GM12878 (cell line): ENCODE results near the gene SRRM5. TPM values are rescaled to one million over a fixed set of nuclear protein-coding genes. Genes with fewer than 3 reads are reported as not detected.

Source experiments
- ATAC-seq: fragments of 200-7000 bp; cut with Tn5 transposase; 3 replicates; pipeline ENCODE4 v1.9.1; 2020; ENCODE audit warnings: mild to moderate bottlenecking, moderate library complexity
- BruUV-seq: library from RNA; stranded (reverse); fragments of 400-500 nt; replicated peaks from 2 replicates; lab custom pipeline; 2021; lab: Mats Ljungman, UMichigan
- CTCF ChIA-PET: fragments of 300-600 bp; sonication (Branson Sonifier 250); formaldehyde crosslinking; extraction: SDS; loops from one replicate; lab custom pipeline; 2021; ENCODE audit warnings: inconsistent platforms; lab: Yijun Ruan, JAX
- POLR2A ChIA-PET: fragments of 350-600 bp; formaldehyde crosslinking; extraction: SDS; loops from one replicate; lab custom pipeline; 2021; ENCODE audit warnings: inconsistent platforms; lab: Charles Lee
- RAD21 ChIA-PET: fragments of 300-600 bp; sonication (Branson Sonifier 250); formaldehyde crosslinking; loops from one replicate; lab custom pipeline; 2023; ENCODE audit warnings: antibody characterized with exemption; ENCODE audit not compliant: unreplicated experiment; lab: Charles Lee
- SMC1A ChIA-PET: fragments of 300-600 bp; sonication (Branson Sonifier 250); formaldehyde crosslinking; loops from one replicate; lab custom pipeline; 2023; ENCODE audit not compliant: unreplicated experiment, uncharacterized antibody; lab: Charles Lee
- DNase-seq: peaks from one replicate; pipeline ENCODE4 v3.0.0-alpha.2; 2011; ENCODE audit warnings: low read depth, low spot score
- FAIRE-seq: peaks from 3 replicates; lab custom pipeline; 2011; peaks lifted over from hg19 to GRCh38; lab: Jason Lieb, UNC
- H2AFZ ChIP-seq: 2 replicates; pipeline ENCODE4 v1.6.0; 2011; ENCODE audit warnings: low read depth, low read length, control low read depth; ENCODE audit not compliant: control insufficient read depth
- H3K27ac ChIP-seq: 2 replicates; pipeline ENCODE4 v1.5.1; 2011; ENCODE audit warnings: control low read depth; ENCODE audit not compliant: control insufficient read depth, insufficient read depth
- H3K27me3 ChIP-seq, 2 experiments: replicated peaks in 1 of 2; 2 replicates each; pipeline versions ENCODE4 v1.6.0 to v1.6.1; 2011; ENCODE audit warnings: low read length in 1 of 2; ENCODE audit not compliant: control insufficient read depth in 2 of 2, insufficient read depth in 2 of 2
- H3K36me3 ChIP-seq, 2 experiments: 2 replicates each; pipeline ENCODE4 v1.5.1; 2011; ENCODE audit warnings: low read length in 1 of 2; ENCODE audit not compliant: control insufficient read depth in 2 of 2, insufficient read depth in 2 of 2
- H3K4me1 ChIP-seq: 2 replicates; pipeline ENCODE4 v1.6.1; 2011; ENCODE audit warnings: mild to moderate bottlenecking, low read length, moderate library complexity, mixed read lengths; ENCODE audit not compliant: control insufficient read depth, insufficient read depth
- H3K4me2 ChIP-seq: 2 replicates; pipeline ENCODE4 v1.6.0; 2011; ENCODE audit warnings: control low read depth; ENCODE audit not compliant: control insufficient read depth, insufficient read depth
- H3K4me3 ChIP-seq: fragments of 200-600 bp; sonication (generic); 2 replicates; pipeline ENCODE4 v1.5.1; 2016
- H3K79me2 ChIP-seq: 2 replicates; pipeline ENCODE4 v1.6.0; 2011; ENCODE audit warnings: low read length; ENCODE audit not compliant: control insufficient read depth, insufficient read depth
- H3K9ac ChIP-seq: 2 replicates; pipeline ENCODE4 v1.8.0; 2011; ENCODE audit warnings: low read length, control low read depth, mixed read lengths; ENCODE audit not compliant: control insufficient read depth, insufficient read depth
- H3K9me3 ChIP-seq: replicated peaks from 3 replicates; pipeline ENCODE4 v1.5.1; 2011; ENCODE audit warnings: mild to moderate bottlenecking, low read length; ENCODE audit not compliant: control insufficient read depth, insufficient read depth
- H4K20me1 ChIP-seq: 2 replicates; pipeline ENCODE4 v1.6.0; 2011; ENCODE audit not compliant: control insufficient read depth, insufficient read depth
- CBFB ChIP-seq: IDR thresholded peaks from 2 replicates; pipeline ENCODE4 v1.6.1; 2016; ENCODE audit warnings: antibody characterized with exemption, low read depth
- CREM ChIP-seq: IDR thresholded peaks from 2 replicates; pipeline ENCODE4 v1.6.1; 2014; ENCODE audit warnings: antibody characterized with exemption, low read depth
- ETV6 ChIP-seq, 2 experiments: fragments of 450-650 bp in 1 of 2; IDR thresholded peaks in 1 of 2; conservative IDR thresholded peaks in 1 of 2; 2 replicates each; pipeline ENCODE4 v1.6.1; 2014; ENCODE audit warnings: antibody characterized with exemption in 1 of 2, borderline replicate concordance in 1 of 2, low read depth in 1 of 2, mild to moderate bottlenecking in 1 of 2, moderate library complexity in 1 of 2
- FOXM1 ChIP-seq: IDR thresholded peaks from 2 replicates; pipeline ENCODE4 v1.6.1; 2012; ENCODE audit warnings: low read depth, mild to moderate bottlenecking, inconsistent platforms, low read length, moderate library complexity
- PML ChIP-seq: IDR thresholded peaks from 2 replicates; pipeline ENCODE4 v1.6.1; 2012; ENCODE audit warnings: low read length, inconsistent platforms
- RUNX3 ChIP-seq: IDR thresholded peaks from 2 replicates; pipeline ENCODE4 v1.6.1; 2012; ENCODE audit warnings: low read length, inconsistent platforms
- SMAD5 ChIP-seq: IDR thresholded peaks from 2 replicates; pipeline ENCODE4 v1.6.1; 2016; ENCODE audit warnings: antibody characterized with exemption, low read depth
- SP1 ChIP-seq: IDR thresholded peaks from one replicate; pipeline ENCODE4 v1.6.1; 2011; ENCODE audit warnings: low read depth, low read length
- ZNF217 ChIP-seq: fragments of 450-650 bp; IDR thresholded peaks from 2 replicates; pipeline ENCODE4 v1.6.1; 2017; ENCODE audit warnings: antibody characterized with exemption, mild to moderate bottlenecking
- WGBS: methylation state at CpG from one replicate; pipeline ENCODE4 v1.1.6; 2016; ENCODE audit warnings: low lambda C conversion rate; ENCODE audit not compliant: insufficient replicate concordance, insufficient coverage; ENCODE audit errors: missing lambda C conversion rate; 5-methylcytosine and 5-hydroxymethylcytosine counted together
- in situ Hi-C: fragments of 300-500 bp; cut with MboI; formaldehyde crosslinking; loops from 9 replicates; pipeline ENCODE4 v1.14.3; 2018; ENCODE audit warnings: mixed read lengths
- intact Hi-C: fragments of 100-400 bp; cut with micrococcal nuclease; formaldehyde crosslinking; loops from one replicate; pipeline ENCODE4 v1.14.2; 2022; ENCODE audit not compliant: unreplicated experiment
- polyA plus RNA-seq, 11 experiments: library from polyadenylated mRNA; depleted of rRNA in 4 of 11; unstranded in 6 of 11; stranded (reverse) in 5 of 11; fragments of >200 nt; fragmentation: Nextera tagmentation in 4 of 11; fragmentation: Illumina TruSeq in 1 of 11; extraction: Ambion mirVana in 4 of 11; extraction: Trizol in 1 of 11; gene quantifications; 1 replicate in 1 of 11; 2 replicates in 10 of 11; pipeline versions ENCODE4 v1.2.1 to v1.2.3, GENCODE V29; 2011 to 2016; ENCODE audit warnings: inconsistent platforms in 2 of 11, missing spikeins in 2 of 11, low read depth in 1 of 11
- total RNA-seq, 4 experiments: library from RNA; depleted of rRNA in 3 of 4; stranded (reverse); fragments of >200 nt in 3 of 4; fragmentation: Illumina TruSeq in 1 of 4; extraction: Trizol in 1 of 4; gene quantifications; 2 replicates each; pipeline versions ENCODE4 v1.2.1 to v1.2.3, GENCODE V29; 2013 to 2021
- TF ChIP-seq, protein P1 (sequence below): fragments of 450-650 bp; formaldehyde crosslinking; IDR thresholded peaks from 2 replicates; pipeline ENCODE4 v1.4.0; 2020; ENCODE audit warnings: mild to moderate bottlenecking, moderate library complexity
- TF ChIP-seq, protein P2 (sequence below): fragments of 450-650 bp; conservative IDR thresholded peaks from 2 replicates; pipeline ENCODE4 v1.6.1; 2017; ENCODE audit warnings: mild to moderate bottlenecking, moderate library complexity
- TF ChIP-seq, protein P3 (sequence below): IDR thresholded peaks from 2 replicates; pipeline ENCODE4 v1.6.1; 2012; ENCODE audit warnings: low read depth, low read length, improper control_type of control experiment

SRRM5 gene
- total and polyA plus RNA-seq, 10 of the 15 experiments (the other 5 are each of a cell fraction or from before 2014, with no cell fraction given) = 0.06 to 0.38 (median 0.24) TPM; not detected in 2

DNA sequence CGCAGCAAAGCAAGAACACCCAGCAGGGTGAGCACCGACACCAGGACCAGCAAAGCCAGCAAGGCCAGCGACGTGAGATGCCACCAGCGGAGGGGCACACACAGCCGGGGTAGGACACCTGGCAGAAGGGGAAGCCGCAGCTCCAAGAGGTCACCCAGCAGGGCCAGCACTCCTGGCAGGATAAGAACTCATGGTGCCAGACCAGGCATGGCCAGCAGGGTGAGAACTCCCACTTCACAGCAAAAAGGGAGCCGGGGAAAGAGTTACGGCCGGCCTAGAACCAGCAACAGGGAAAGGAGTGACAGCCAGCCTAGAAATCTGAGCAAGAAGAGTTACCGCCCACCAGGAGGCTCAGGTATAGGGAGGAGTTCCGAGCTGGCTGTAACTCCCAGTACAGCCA is 486 bp downstream of the SRRM5 start:
- ChIA-PET CTCF (no interaction called here), RAD21 (no interaction called here), SMC1A (no interaction called here)
- no TSS peak for BruUV-seq
- ATAC-seq (no peak), FAIRE-seq (no peak)
- Histone ChIP-seq H3K9ac (no peak overlapping the region), H2AFZ (no peak overlapping the region), H3K4me2 (no peak overlapping the region), H3K27ac (no peak overlapping the region)
- intact Hi-C loops = no loop called here
- TF ChIP-seq SMAD5 (no peak), CBFB (no peak), FOXM1 (no peak), SP1 (no peak), ETV6 (conservative IDR thresholded peaks at IDR 0.05 in 1 of 2, IDR thresholded peaks at IDR 0.05 in 1 of 2; ENCODE audit: borderline replicate concordance in 1 of 2, low read depth in 1 of 2) (no peak), CREM (no peak), ZNF217 (no peak), PML (no peak), RUNX3 (no peak)
- TF ChIP-seq, protein P1, sequence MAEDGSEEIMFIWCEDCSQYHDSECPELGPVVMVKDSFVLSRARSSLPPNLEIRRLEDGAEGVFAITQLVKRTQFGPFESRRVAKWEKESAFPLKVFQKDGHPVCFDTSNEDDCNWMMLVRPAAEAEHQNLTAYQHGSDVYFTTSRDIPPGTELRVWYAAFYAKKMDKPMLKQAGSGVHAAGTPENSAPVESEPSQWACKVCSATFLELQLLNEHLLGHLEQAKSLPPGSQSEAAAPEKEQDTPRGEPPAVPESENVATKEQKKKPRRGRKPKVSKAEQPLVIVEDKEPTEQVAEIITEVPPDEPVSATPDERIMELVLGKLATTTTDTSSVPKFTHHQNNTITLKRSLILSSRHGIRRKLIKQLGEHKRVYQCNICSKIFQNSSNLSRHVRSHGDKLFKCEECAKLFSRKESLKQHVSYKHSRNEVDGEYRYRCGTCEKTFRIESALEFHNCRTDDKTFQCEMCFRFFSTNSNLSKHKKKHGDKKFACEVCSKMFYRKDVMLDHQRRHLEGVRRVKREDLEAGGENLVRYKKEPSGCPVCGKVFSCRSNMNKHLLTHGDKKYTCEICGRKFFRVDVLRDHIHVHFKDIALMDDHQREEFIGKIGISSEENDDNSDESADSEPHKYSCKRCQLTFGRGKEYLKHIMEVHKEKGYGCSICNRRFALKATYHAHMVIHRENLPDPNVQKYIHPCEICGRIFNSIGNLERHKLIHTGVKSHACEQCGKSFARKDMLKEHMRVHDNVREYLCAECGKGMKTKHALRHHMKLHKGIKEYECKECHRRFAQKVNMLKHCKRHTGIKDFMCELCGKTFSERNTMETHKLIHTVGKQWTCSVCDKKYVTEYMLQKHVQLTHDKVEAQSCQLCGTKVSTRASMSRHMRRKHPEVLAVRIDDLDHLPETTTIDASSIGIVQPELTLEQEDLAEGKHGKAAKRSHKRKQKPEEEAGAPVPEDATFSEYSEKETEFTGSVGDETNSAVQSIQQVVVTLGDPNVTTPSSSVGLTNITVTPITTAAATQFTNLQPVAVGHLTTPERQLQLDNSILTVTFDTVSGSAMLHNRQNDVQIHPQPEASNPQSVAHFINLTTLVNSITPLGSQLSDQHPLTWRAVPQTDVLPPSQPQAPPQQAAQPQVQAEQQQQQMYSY (CRISPR knock-in tag) = no peak
- TF ChIP-seq, protein P2, sequence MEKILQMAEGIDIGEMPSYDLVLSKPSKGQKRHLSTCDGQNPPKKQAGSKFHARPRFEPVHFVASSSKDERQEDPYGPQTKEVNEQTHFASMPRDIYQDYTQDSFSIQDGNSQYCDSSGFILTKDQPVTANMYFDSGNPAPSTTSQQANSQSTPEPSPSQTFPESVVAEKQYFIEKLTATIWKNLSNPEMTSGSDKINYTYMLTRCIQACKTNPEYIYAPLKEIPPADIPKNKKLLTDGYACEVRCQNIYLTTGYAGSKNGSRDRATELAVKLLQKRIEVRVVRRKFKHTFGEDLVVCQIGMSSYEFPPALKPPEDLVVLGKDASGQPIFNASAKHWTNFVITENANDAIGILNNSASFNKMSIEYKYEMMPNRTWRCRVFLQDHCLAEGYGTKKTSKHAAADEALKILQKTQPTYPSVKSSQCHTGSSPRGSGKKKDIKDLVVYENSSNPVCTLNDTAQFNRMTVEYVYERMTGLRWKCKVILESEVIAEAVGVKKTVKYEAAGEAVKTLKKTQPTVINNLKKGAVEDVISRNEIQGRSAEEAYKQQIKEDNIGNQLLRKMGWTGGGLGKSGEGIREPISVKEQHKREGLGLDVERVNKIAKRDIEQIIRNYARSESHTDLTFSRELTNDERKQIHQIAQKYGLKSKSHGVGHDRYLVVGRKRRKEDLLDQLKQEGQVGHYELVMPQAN = no peak
- TF ChIP-seq, protein P3, sequence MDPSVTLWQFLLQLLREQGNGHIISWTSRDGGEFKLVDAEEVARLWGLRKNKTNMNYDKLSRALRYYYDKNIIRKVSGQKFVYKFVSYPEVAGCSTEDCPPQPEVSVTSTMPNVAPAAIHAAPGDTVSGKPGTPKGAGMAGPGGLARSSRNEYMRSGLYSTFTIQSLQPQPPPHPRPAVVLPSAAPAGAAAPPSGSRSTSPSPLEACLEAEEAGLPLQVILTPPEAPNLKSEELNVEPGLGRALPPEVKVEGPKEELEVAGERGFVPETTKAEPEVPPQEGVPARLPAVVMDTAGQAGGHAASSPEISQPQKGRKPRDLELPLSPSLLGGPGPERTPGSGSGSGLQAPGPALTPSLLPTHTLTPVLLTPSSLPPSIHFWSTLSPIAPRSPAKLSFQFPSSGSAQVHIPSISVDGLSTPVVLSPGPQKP = no peak
- TF ChIP-seq, all 136 proteins: peak for 0
- in situ Hi-C loops = no loop called here
- POLR2A ChIA-PET = no interaction called here
- Histone ChIP-seq H3K9me3 (no peaks in the 10 kb centered on the region), H3K36me3 (peaks cover 3 to 12% of the 10 kb centered on the region in 2 experiments; a peak in 3 of 4 replicates), H3K4me1 (no peaks in the 10 kb centered on the region), H3K79me2 (peaks cover 5% of the 10 kb centered on the region), H3K4me3 (no peak overlapping the region), H4K20me1 (no peaks in the 10 kb centered on the region), H3K27me3 (no peaks in the 10 kb centered on the region)
- DNase-seq = no peak
- WGBS = 94% methylated on average over 12 of the region's 12 CpGs
